ENCODE data around the gene RAD51B. TPM values are rescaled to one million over a fixed set of nuclear protein-coding genes. Genes with fewer than 3 reads are reported as not detected.

RAD51B gene
- total RNA-seq, 1 experiment from 2014 or later = 20.0 TPM

DNA sequence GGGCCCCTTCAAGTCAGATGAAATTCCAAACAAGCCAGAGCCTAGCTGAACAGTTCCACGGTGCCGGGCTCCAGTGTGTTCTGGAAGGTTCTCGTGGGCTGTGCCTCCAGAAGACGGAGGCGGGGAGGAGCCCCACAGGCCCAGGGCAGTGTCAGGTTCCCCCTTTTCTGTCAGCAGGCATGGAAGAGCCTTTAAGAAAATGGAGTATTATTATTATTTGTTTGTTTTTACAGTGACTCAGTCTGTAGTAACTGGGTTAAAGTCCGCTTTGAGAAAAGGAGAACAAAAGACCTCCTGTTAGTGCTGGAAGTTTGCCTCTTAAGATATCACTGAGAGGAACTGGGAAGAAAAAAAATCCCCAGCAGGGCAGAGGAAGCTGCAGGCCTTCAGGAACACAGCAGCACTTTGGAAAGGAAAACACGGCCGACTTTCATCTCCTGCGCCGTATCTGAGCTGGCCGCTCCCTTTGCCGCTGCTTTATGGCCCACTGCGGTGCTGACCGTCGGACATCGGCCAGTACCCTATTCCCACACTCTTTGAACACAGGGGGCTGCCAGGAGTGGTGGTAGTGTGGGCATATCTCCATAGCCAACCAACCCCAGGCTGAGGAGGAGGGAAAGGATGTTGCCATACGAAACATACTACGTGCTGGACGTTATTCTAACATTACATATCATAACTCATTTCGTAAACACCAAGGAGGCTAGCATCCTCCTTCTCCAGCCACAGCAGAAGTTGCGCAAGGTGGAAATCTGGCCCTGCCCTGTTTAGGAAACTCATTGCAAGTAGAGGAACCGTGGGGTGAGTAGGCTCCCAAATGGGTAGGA is 779.3 kb downstream of the RAD51B start:
- H3K9me3 ChIP-seq (ENCODE audit: control insufficient read depth in 1 of 2, insufficient read depth in 1 of 2, low read depth in 1 of 2, low read length in 2 of 2) = no peaks in the 10 kb centered on the region
- H3K27ac ChIP-seq (ENCODE audit: low read depth, low read length) = peak overlapping the region; percentile 94
- BruUV-seq (replicated peaks) = no TSS peak
- peak overlapping the region; percentile 54 for H3K9ac ChIP-seq (ENCODE audit: low read length)
- H2AFZ ChIP-seq (ENCODE audit: low read depth, low read length, poor library complexity, severe bottlenecking) = peak overlapping the region; percentile 42
- H3K27me3 ChIP-seq (ENCODE audit: insufficient read depth, low read length) = no peaks in the 10 kb centered on the region
- no peaks in the 10 kb centered on the region for H4K20me1 ChIP-seq (ENCODE audit: insufficient read depth)
- intact Hi-C loops (cut with micrococcal nuclease) = loop anchor here (1.0 to 5.0 kb wide), 4 partner anchors 50 to 352 kb away; partner anchors contain the start of gene ZFP36L1
- CTCF ChIA-PET = interaction anchor here (0.6 kb wide), 1 partner anchor 193 kb away, joined by 3 read pairs; no protein-coding TSS in a partner anchor
- H3K9me2 ChIP-seq (ENCODE audit: insufficient read depth) = no peaks in the 10 kb centered on the region
- H3K4me2 ChIP-seq (ENCODE audit: low read length) = peak overlapping the region; percentile 73
- peak overlapping the region; percentile 7 to 39; a peak in 3 of 4 replicates for H3K4me3 ChIP-seq (replicated peaks in 1 of 2; ENCODE audit: low read depth in 1 of 2, low read length in 2 of 2)
- H3K36me3 ChIP-seq (ENCODE audit: control insufficient read depth in 1 of 2, insufficient read depth in 2 of 2, low read length in 2 of 2) = no peaks in the 10 kb centered on the region
- peak; percentile 87 for ATAC-seq
- peaks cover 45 to 72% of the 10 kb centered on the region in 2 experiments for H3K4me1 ChIP-seq (ENCODE audit: control insufficient read depth in 1 of 2, insufficient read depth in 2 of 2, low read length in 2 of 2)
- H3K79me2 ChIP-seq (ENCODE audit: insufficient read depth, low read length) = no peaks in the 10 kb centered on the region
- DNase-seq (ENCODE audit: low read depth, low spot score) = peak; percentile 97
- POLR2A ChIA-PET = interaction anchor here (0.9 to 2.0 kb wide), 4 partner anchors 11 to 189 kb away, joined by 3 to 7 read pairs (median 3); no protein-coding TSS in a partner anchor
- RAD21 ChIA-PET (ENCODE audit: low non-redundant PET in 1 of 2, low total read pairs in 2 of 2, uncharacterized antibody in 2 of 2, unreplicated experiment in 2 of 2) = interaction anchor here in 1 of 2 experiments (0.5 to 1.3 kb wide), 2 partner anchors 30 to 52 kb away, joined by 3 read pairs; no protein-coding TSS in a partner anchor
- TF ChIP-seq, protein P1, sequence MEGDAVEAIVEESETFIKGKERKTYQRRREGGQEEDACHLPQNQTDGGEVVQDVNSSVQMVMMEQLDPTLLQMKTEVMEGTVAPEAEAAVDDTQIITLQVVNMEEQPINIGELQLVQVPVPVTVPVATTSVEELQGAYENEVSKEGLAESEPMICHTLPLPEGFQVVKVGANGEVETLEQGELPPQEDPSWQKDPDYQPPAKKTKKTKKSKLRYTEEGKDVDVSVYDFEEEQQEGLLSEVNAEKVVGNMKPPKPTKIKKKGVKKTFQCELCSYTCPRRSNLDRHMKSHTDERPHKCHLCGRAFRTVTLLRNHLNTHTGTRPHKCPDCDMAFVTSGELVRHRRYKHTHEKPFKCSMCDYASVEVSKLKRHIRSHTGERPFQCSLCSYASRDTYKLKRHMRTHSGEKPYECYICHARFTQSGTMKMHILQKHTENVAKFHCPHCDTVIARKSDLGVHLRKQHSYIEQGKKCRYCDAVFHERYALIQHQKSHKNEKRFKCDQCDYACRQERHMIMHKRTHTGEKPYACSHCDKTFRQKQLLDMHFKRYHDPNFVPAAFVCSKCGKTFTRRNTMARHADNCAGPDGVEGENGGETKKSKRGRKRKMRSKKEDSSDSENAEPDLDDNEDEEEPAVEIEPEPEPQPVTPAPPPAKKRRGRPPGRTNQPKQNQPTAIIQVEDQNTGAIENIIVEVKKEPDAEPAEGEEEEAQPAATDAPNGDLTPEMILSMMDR (IDR thresholded peaks at IDR 0.05 in 2 of 3, conservative IDR thresholded peaks at IDR 0.05 in 1 of 3; ENCODE audit: borderline replicate concordance in 1 of 3, insufficient read depth in 1 of 3, low read depth in 2 of 3, low read length in 2 of 3) = no peak
- TF ChIP-seq EGR1 (IDR thresholded peaks at IDR 0.05; ENCODE audit: low read depth) = no peak; the same call in 1 of the 2 replicates
- TF ChIP-seq, protein P2, sequence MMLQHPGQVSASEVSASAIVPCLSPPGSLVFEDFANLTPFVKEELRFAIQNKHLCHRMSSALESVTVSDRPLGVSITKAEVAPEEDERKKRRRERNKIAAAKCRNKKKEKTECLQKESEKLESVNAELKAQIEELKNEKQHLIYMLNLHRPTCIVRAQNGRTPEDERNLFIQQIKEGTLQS (IDR thresholded peaks at IDR 0.05) = no peak
- no peak for TF ChIP-seq ELF1 (IDR thresholded peaks at IDR 0.05; ENCODE audit: borderline replicate concordance, low read depth)
- TF ChIP-seq YY1 (IDR thresholded peaks at IDR 0.05; ENCODE audit: extremely low read depth, insufficient replicate concordance, low read depth, low read length) = peak; percentile 1
- peak; percentile 89 for TF ChIP-seq JUND (IDR thresholded peaks at IDR 0.05)
- peak; percentile 97 for TF ChIP-seq FOSL1 (IDR thresholded peaks at IDR 0.05; ENCODE audit: low read depth)
- peak; percentile 81 for TF ChIP-seq CBX3 (IDR thresholded peaks at IDR 0.05; ENCODE audit: low read depth)
- peak; percentile 50; the same call in 1 of the 2 replicates for TF ChIP-seq RAD21 (IDR thresholded peaks at IDR 0.05; ENCODE audit: low read depth)
- TF ChIP-seq, protein P3, sequence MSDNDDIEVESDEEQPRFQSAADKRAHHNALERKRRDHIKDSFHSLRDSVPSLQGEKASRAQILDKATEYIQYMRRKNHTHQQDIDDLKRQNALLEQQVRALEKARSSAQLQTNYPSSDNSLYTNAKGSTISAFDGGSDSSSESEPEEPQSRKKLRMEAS (IDR thresholded peaks at IDR 0.05) = peak; percentile 78
- no peak for TF ChIP-seq EZH2phosphoT487 (IDR thresholded peaks at IDR 0.05; ENCODE audit: borderline replicate concordance)
- no peak for TF ChIP-seq EZH2 (IDR thresholded peaks at IDR 0.05)
- TF ChIP-seq SIN3A (IDR thresholded peaks at IDR 0.05; ENCODE audit: low read depth) = 0 out of 2 replicates have a peak, but pooled peaks have one; percentile 40
- no peak for TF ChIP-seq ZNF274 (IDR thresholded peaks at IDR 0.05; ENCODE audit: low read depth, low read length)
- TF ChIP-seq CEBPB (IDR thresholded peaks at IDR 0.05; ENCODE audit: low read depth) = peak; percentile 98
- TF ChIP-seq ZFX (IDR thresholded peaks at IDR 0.05) = no peak
- peak; percentile 71; the same call in 1 of the 2 replicates for TF ChIP-seq SRF (IDR thresholded peaks at IDR 0.05; ENCODE audit: low read depth)
- TF ChIP-seq POLR2AphosphoS5 (IDR thresholded peaks at IDR 0.05; ENCODE audit: low read depth, low read length) = peak; percentile 66
- TF ChIP-seq, protein P4, sequence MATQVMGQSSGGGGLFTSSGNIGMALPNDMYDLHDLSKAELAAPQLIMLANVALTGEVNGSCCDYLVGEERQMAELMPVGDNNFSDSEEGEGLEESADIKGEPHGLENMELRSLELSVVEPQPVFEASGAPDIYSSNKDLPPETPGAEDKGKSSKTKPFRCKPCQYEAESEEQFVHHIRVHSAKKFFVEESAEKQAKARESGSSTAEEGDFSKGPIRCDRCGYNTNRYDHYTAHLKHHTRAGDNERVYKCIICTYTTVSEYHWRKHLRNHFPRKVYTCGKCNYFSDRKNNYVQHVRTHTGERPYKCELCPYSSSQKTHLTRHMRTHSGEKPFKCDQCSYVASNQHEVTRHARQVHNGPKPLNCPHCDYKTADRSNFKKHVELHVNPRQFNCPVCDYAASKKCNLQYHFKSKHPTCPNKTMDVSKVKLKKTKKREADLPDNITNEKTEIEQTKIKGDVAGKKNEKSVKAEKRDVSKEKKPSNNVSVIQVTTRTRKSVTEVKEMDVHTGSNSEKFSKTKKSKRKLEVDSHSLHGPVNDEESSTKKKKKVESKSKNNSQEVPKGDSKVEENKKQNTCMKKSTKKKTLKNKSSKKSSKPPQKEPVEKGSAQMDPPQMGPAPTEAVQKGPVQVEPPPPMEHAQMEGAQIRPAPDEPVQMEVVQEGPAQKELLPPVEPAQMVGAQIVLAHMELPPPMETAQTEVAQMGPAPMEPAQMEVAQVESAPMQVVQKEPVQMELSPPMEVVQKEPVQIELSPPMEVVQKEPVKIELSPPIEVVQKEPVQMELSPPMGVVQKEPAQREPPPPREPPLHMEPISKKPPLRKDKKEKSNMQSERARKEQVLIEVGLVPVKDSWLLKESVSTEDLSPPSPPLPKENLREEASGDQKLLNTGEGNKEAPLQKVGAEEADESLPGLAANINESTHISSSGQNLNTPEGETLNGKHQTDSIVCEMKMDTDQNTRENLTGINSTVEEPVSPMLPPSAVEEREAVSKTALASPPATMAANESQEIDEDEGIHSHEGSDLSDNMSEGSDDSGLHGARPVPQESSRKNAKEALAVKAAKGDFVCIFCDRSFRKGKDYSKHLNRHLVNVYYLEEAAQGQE (IDR thresholded peaks at IDR 0.05; ENCODE audit: low read depth) = no peak
- peak; percentile 92 for TF ChIP-seq SP1 (IDR thresholded peaks at IDR 0.05; ENCODE audit: low read depth)
- TF ChIP-seq TCF7L2 (IDR thresholded peaks at IDR 0.05; ENCODE audit: borderline replicate concordance, extremely low read depth, insufficient read depth, insufficient read length) = peak; percentile 96
- TF ChIP-seq POLR2A (IDR thresholded peaks at IDR 0.05; ENCODE audit: borderline replicate concordance, extremely low read depth, insufficient read depth, insufficient read length) = no peak

Data from HCT116 (cell line).